AG09309 (cell line): Measurements from ENCODE around the gene ZNF446.
A peak's percentile ranks its signal among the peaks of the same experiment; 100 is the strongest.
"Not testable (repeated sequence)": the region's sequence is repeated elsewhere in the genome, so short reads cannot be mapped to it uniquely, and the experiment has no call there.

Experiments
- DNase-seq: peaks from one replicate; pipeline ENCODE4 v3.0.0-alpha.2; 2010; ENCODE audit warnings: low read depth
- H3K4me3 ChIP-seq: 2 replicates; pipeline ENCODE4 v1.5.1; 2011; ENCODE audit warnings: mild to moderate bottlenecking, low read depth, low read length, moderate library complexity; ENCODE audit not compliant: control insufficient read depth
- CTCF ChIP-seq: IDR thresholded peaks from 2 replicates; pipeline ENCODE4 v1.5.1; 2011; ENCODE audit warnings: mild to moderate bottlenecking, low read depth, low read length, inconsistent platforms; ENCODE audit not compliant: insufficient read depth, control insufficient read depth; ENCODE audit errors: missing control alignments

ZNF446 gene

DNA sequence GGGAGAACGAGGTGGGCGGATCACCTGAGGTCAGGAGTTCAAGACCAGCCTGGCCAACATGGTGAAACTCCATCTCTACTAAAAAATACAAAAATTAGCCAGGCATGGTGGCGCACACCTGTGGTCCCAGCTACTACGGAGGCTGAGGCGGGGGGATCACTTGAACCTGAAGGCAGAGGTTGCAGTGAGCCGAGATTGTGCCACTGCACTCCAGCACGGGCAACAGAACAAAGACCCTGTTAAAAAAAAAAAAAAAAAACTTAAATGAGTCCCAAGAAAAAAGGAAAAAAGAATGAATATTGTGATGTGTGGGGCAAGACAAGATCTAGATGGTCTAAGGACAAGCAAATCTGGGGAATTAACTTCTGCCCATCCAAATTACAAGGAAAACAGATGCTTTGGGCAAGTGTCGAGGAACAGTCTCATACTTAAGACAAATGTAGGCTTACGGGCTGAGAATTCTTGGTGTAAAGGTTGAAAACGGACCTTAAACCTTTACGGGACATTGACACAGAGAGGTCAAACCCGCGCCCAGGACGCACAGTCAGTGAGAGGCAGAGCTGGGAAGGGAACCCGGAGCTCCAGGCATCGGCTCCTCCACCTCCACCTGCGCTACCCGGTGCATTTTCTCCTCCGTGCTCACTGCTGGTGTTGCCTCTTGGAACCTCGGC, 9.9 kb upstream of the ZNF446 start:
- TF ChIP-seq CTCF = no peak
- DNase-seq = no peak
- H3K4me3 ChIP-seq = peak overlapping the region; percentile 69

- H3K4me3 ChIP-seq = peak within 1 kb of the TSS; percentile 69
- DNase-seq = peak; percentile 69
- TF ChIP-seq CTCF = no peak
These were observed 9.2 kb upstream of the ZNF446 start, which contains the start of gene ZNF324 for GRCh38 chr19:58466760-58467589. TSS of gene ZNF324 (plus strand) at chr19:58467080. CDS start at chr19:58469186, 2,106 bp downstream.

DNA sequence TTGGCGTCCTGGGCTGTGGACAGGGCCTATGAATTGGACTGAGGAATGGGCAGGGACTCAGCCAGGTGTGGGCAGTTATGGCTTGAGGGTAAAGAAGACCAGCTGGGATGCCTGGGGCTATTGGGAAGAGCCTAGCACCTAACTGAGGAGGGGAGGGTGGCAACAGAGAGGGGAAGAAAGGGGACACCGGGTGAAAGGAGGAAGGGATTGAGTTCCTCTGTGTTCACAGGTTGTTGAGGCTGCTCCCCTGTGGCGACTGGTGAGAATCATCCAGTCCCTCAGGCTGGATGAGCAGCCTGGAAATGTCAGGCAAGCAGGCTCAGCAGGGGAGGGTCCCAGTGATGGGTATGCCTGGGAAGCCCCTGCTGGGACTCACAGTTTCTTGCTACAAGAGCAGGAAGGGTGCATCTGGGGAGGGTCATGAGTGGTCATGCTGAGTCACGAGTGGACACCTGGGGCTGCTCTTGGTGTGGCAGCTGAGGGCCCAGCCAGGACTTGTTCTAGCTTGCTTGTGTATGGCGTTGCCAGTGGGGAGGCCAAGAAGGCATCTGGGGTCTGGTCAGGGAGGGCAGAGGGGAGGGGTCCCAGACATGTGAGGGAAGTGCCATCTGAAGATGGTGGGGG, 7.8 kb upstream of the ZNF446 start:
- no peak for TF ChIP-seq CTCF
- H3K4me3 ChIP-seq = peak overlapping the region; percentile 30
- DNase-seq = no peak

GRCh38 chr19:58469241-58470013, 6.7 kb upstream of the ZNF446 start:
- TF ChIP-seq CTCF = no peak
- H3K4me3 ChIP-seq = no peak overlapping the region
- DNase-seq = no peak

GRCh38 chr19:58470837-58471543, 5.2 kb upstream of the ZNF446 start:
- DNase-seq, H3K4me3 ChIP-seq: not testable (repeated sequence)

GRCh38 chr19:58471736-58472135, 4.4 kb upstream of the ZNF446 start:
- H3K4me3 ChIP-seq = no peak overlapping the region
- DNase-seq = no peak
- TF ChIP-seq CTCF = no peak
